ENCODE measurements around the gene PTGER4.

PTGER4 gene

DNA sequence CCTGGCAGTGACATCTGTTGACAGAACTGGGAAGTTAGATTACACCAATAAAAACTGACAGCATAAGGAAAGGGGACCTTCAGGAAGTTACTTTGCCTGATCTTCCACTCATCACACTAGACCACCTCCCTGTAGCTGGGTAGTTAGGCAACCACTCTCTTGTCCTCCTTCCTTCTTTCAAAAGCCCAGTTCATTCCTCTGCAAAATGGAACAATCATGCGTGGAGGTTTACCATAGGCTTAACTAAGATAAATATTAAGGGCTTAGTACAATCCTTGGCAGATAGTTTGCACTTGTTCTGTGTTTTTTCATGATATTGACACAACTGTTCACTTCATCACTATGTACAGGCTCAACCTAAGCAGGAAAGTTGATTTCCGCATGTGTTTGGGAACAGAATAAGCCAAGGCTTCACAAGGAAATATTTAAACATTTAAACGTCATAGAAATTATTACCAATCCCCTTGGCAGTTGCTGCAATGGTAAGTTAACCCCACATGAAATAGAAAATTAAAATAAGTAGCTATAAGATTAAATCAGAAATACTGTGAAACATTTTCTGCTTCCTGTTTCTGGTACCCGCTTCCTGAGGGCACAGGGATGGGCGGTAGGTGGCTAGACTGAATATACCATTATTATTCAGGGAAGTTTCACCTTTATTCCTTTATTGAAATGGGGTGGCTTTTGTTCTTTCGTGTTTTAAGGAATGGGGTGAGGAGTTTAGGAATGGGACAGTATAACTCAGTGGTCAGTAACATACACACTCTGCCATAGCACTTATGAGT lies 9.9 kb upstream of the PTGER4 start:
- TF ChIP-seq, protein P1, sequence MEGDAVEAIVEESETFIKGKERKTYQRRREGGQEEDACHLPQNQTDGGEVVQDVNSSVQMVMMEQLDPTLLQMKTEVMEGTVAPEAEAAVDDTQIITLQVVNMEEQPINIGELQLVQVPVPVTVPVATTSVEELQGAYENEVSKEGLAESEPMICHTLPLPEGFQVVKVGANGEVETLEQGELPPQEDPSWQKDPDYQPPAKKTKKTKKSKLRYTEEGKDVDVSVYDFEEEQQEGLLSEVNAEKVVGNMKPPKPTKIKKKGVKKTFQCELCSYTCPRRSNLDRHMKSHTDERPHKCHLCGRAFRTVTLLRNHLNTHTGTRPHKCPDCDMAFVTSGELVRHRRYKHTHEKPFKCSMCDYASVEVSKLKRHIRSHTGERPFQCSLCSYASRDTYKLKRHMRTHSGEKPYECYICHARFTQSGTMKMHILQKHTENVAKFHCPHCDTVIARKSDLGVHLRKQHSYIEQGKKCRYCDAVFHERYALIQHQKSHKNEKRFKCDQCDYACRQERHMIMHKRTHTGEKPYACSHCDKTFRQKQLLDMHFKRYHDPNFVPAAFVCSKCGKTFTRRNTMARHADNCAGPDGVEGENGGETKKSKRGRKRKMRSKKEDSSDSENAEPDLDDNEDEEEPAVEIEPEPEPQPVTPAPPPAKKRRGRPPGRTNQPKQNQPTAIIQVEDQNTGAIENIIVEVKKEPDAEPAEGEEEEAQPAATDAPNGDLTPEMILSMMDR (IDR thresholded peaks at IDR 0.05; ENCODE audit: borderline replicate concordance, insufficient read depth, low read depth, low read length): no peak
- no peak overlapping the region for H3K4me3 ChIP-seq (ENCODE audit: low read depth, low read length)

DNA sequence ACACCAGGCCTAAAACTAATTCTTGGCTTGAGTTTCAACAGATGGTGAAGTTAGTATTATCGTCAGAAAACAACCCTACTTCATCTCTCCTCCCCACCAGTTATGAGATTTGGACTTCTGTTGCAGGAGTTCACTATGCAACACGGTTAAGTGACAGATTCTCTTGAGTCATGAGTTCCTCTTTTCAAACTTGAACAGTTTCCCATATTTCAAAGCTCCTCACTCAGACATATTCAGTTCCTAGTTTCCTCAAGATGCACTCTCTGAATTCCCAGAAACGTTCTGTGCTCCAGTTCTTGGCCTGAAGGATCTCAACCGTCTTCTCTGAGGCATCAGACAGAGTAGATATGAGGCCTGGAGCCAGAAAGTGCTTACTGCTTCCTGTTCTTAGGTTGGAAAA lies 7.3 kb upstream of the PTGER4 start:
- no peak overlapping the region for H3K4me3 ChIP-seq (ENCODE audit: low read depth, low read length)
- TF ChIP-seq, protein P1 (IDR thresholded peaks at IDR 0.05; ENCODE audit: borderline replicate concordance, insufficient read depth, low read depth, low read length): no peak

DNA sequence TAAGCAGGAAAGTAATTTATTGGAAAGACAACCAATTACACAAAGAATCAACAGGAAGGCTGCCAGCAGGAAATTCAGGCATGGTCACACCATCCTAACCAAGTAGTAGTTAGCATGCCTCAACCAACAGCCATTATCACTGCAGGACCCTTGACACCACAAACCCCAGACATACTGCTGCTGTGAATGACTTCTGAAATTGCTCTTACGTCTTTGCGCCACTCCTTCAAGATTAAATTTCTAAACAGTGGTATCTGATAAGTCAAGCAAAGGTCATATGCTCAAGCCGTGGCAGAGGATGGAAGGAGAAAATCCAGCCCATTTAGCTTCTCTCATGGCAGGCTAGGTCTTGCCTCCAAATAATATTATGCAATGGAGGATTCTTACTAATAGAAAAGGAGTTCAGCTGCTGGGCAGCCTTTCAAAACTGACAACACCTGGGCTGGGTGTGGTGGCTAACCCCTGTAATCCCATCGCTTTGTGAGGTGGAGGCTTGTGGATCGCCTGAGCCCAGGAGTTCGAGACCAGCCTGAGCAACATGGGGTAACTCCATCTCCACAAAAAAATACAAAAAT lies 5.0 kb upstream of the PTGER4 start:
- TF ChIP-seq, protein P1 (IDR thresholded peaks at IDR 0.05; ENCODE audit: borderline replicate concordance, insufficient read depth, low read depth, low read length): no peak
- H3K4me3 ChIP-seq (ENCODE audit: low read depth, low read length): no peak overlapping the region

DNA sequence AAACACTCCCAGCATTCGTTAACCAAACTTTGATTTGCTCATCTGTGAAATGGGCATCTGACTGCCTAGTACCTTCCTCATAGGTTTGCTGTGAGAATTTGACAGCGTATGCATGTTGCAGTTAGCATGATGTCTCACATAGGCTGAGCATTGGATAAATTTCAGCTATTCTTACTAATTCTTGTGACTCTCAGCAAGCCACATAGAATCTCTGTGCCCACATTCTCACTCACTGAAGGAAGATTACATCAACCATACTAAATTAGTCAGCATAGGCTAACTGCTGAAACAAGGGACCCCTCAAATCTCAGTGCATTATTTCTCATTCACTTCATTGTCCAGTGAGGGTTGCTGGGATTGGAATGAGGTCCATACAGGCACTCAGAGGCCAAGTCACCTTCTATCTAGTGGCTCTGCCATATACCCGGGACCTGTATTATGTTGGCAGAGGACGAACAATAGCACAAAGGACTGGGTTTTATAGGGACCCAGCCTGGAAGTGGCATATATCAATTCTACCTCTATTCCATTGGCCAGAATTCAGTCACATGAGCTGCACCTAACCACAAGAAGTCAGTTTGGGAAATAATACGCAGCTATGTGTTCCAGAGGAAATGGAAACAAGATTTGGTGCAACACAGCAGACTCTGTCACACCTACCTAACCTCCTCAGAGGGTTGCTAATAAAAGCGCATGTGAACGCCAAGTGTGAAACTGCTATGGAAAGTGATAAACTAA lies 4.2 kb upstream of the PTGER4 start:
- H3K4me3 ChIP-seq (ENCODE audit: low read depth, low read length): no peak overlapping the region
- TF ChIP-seq, protein P1 (IDR thresholded peaks at IDR 0.05; ENCODE audit: borderline replicate concordance, insufficient read depth, low read depth, low read length): no peak

DNA sequence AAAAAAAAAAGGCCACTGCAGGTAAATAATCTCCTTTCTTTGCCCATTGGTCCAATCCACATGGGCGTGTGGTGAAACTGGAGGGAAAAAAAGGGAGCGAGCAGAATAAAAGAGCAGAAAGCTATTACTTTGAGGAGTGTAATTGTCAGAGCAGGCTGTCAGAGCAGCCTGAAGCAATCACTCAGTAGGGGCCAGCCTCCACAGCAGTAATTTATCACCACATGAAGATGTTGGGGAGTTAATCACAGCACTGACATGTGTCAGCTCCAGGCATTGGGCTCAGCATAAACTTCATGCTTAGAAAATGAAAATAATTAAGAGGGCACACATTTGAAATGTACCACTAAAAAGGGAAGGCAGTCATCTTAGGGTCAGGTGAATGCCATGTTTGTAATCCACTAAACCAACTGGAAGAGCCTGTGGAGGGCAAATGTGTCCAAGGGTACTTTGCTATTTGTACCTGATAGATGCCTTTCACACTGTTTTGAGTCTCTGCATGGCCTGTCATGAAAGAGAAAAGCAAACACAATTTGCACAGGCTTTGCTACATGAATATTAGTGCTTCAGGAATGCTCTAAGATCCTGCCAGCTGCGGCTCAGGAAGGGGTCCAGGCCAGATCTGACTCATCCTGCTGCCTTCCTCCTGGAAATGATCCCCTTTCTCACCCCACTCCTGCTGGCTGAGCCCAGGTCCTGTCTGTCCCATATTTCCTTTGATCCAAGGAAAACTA lies 2.9 kb upstream of the PTGER4 start:
- TF ChIP-seq, protein P1 (IDR thresholded peaks at IDR 0.05; ENCODE audit: borderline replicate concordance, insufficient read depth, low read depth, low read length): no peak
- no peak overlapping the region for H3K4me3 ChIP-seq (ENCODE audit: low read depth, low read length)

DNA sequence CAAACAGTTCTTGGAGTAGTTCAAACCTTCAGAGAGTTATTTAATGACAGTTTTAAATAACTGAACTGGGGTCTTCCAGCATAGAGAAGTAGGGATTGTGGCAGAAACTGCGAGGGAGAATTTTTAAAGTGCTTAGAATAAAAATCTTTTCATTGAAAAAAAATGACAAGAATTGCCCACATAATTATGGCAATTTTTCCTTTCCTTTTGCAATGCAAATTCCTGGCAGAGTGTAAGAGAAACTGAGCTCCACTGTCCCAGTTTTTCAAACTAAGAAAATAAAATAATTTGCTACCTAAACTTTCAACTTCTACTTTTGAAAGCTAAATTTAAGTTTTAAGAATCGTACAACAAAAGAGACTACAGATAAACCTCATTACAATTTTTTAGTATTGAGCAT lies 2.3 kb upstream of the PTGER4 start:
- H3K4me3 ChIP-seq (ENCODE audit: low read depth, low read length): no peak overlapping the region
- TF ChIP-seq, protein P1 (IDR thresholded peaks at IDR 0.05; ENCODE audit: borderline replicate concordance, insufficient read depth, low read depth, low read length): no peak
